Thyroid gland (tissue), 4 donors: Measurements from ENCODE around the gene MAMSTR. TPM values are rescaled to one million over a fixed set of nuclear protein-coding genes. Genes with fewer than 3 reads are reported as not detected.

Experiments
- DNase-seq, 2 donors: peaks; one replicate each; pipeline ENCODE4 v3.0.0-alpha.2; 2019
- H3K27ac ChIP-seq, 3 donors: fragments of 200-600 bp; sonication (generic); 1 replicate in 2 of 3; 2 replicates in 1 of 3; pipeline ENCODE4 v1.5.1; 2016 to 2019; ENCODE audit warnings: mild to moderate bottlenecking in 1 of 3, moderate library complexity in 1 of 3
- H3K27me3 ChIP-seq: fragments of 200-600 bp; sonication (generic); one replicate; pipeline ENCODE4 v1.5.1; 2019
- H3K36me3 ChIP-seq, 2 donors: fragments of 200-600 bp; sonication (generic); one replicate each; pipeline ENCODE4 v1.5.1; 2016 to 2019
- H3K4me1 ChIP-seq, 2 donors: fragments of 200-600 bp; sonication (generic); one replicate each; pipeline ENCODE4 v1.5.1; 2017 to 2019
- H3K4me3 ChIP-seq, 3 donors: fragments of 200-600 bp; sonication (generic); replicated peaks in 1 of 3; 1 replicate in 2 of 3; 2 replicates in 1 of 3; pipeline ENCODE4 v1.5.1; 2016; ENCODE audit warnings: mild to moderate bottlenecking in 1 of 3
- H3K9me3 ChIP-seq: fragments of 200-600 bp; sonication (generic); one replicate; pipeline ENCODE4 v1.5.1; 2017
- POLR2A ChIP-seq, 2 donors: fragments of 450-650 bp; IDR thresholded peaks; one replicate each; pipeline ENCODE4 v1.6.1; 2017; ENCODE audit warnings: antibody characterized with exemption in 2 of 2, mild to moderate bottlenecking in 2 of 2, moderate library complexity in 1 of 2
- WGBS, 2 donors: methylation state at CpG; one replicate each; pipeline ENCODE4 v1.1.5; 2017; 5-methylcytosine and 5-hydroxymethylcytosine counted together
- intact Hi-C: fragments of 100-400 bp; cut with DNase I; formaldehyde crosslinking; loops from one replicate; pipeline ENCODE4 v1.15.1; 2023
- total RNA-seq, 4 donors: library from RNA; depleted of rRNA; stranded (reverse); fragments of >200 nt; gene quantifications; one replicate each; pipeline ENCODE4 v1.2.3, GENCODE V29; 2016
- TF ChIP-seq, protein P1 (sequence below), 6 experiments: fragments of 200-600 bp in 3 of 6; fragments of 450-650 bp in 3 of 6; sonication (generic) in 3 of 6; IDR thresholded peaks; one replicate each; pipeline ENCODE4 v1.5.1; 2016 to 2019; ENCODE audit warnings: antibody characterized with exemption in 6 of 6, mild to moderate bottlenecking in 2 of 6, inconsistent platforms in 1 of 6, moderate library complexity in 1 of 6

MAMSTR gene
- total RNA-seq, 4 donors from 2014 or later: 0.29 to 0.67 (median 0.54) TPM; not detected in 1

DNA sequence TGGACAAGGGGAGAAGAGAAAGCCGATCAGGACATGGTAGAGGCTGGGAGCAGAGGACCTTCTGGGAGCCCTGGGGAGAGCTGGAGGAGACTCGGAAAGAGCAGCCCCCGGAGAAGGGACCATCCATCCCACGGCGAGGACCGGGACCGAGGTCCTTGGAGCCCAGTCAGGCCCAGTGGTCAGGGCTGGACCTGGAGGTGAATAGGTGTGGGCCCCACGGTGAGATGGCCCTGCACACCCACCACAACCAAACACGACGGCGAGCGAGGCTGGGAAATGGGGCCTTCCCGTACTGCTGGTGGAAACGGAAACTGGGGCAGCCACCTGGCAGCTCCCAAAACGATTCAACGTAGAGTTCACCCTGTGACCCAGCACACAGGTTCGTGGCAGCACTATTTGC is 43.0 kb downstream of the MAMSTR start:
- DNase-seq: no peak
- TF ChIP-seq, protein P1, sequence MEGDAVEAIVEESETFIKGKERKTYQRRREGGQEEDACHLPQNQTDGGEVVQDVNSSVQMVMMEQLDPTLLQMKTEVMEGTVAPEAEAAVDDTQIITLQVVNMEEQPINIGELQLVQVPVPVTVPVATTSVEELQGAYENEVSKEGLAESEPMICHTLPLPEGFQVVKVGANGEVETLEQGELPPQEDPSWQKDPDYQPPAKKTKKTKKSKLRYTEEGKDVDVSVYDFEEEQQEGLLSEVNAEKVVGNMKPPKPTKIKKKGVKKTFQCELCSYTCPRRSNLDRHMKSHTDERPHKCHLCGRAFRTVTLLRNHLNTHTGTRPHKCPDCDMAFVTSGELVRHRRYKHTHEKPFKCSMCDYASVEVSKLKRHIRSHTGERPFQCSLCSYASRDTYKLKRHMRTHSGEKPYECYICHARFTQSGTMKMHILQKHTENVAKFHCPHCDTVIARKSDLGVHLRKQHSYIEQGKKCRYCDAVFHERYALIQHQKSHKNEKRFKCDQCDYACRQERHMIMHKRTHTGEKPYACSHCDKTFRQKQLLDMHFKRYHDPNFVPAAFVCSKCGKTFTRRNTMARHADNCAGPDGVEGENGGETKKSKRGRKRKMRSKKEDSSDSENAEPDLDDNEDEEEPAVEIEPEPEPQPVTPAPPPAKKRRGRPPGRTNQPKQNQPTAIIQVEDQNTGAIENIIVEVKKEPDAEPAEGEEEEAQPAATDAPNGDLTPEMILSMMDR (IDR thresholded peaks at IDR 0.05): no peak
- Histone ChIP-seq H3K27me3 (no peaks in the 10 kb centered on the region), H3K9me3 (no peaks in the 10 kb centered on the region), H3K36me3 (no peaks in the 10 kb centered on the region), H3K4me1 (peaks cover 6 to 7% of the 10 kb centered on the region in 2 donors), H3K4me3 (no peak overlapping the region), H3K27ac (no peak overlapping the region)
- intact Hi-C loops: loop anchor here (5.0 kb wide), 1 partner anchor 36 kb away; no protein-coding TSS in a partner anchor
- WGBS, 2 donors: 89 to 95% methylated on average over 10 to 17 of the region's 17 CpGs

DNA sequence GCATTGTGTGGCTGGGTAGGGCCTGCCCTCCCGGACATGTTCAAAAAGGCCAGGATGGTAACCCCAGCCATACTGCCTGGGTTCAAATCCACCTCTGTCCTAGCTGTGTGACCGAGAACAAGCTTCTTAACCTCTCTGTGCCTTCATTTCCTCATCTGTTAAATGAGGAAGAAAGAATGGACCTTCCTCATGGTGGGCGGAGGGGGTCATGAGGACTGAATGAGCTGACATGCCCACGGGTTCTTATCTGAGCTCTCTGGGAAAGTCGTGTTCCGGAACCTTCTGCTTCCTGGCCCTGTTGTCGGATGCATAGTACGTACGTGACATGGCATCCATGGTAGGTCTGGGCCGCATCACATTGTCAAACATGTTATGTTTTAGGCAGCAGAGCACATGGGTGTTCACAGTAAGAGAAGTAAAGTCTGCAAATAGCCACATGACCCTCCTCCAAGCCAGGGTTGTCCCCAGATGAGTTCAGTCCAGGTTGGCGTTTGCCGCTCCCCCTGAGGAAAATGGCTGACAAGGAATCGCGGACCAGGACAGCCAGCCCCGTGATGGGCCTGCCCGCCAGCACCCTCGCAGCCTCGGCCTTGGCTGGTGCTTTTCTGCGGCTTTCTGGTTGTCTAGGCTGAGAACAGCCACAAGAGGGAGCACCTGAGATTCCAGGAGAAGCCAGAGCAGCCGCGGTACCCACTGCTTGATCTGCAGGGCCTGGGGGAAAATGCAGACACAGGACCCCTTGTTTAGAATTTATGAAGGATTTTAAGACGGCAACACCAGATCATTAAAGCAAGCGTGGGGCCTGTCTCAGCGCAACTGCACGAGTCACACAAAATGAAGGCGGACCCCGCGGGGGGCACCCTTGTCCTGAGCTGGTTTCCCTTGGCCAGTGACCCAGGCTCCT is 44.4 kb downstream of the MAMSTR start:
- intact Hi-C loops: loop anchor here (5.0 kb wide), 1 partner anchor 37 kb away; no protein-coding TSS in a partner anchor
- DNase-seq: peak; percentile 80 to 82
- H3K4me1 ChIP-seq: peaks cover 6 to 7% of the 10 kb centered on the region in 2 donors
- no peak overlapping the region for H3K4me3 ChIP-seq
- WGBS, 2 donors: 46 to 63% methylated on average over 14 to 18 of the region's 28 CpGs
- no peaks in the 10 kb centered on the region for H3K9me3 ChIP-seq
- H3K27ac ChIP-seq: no peak overlapping the region
- no peaks in the 10 kb centered on the region for H3K27me3 ChIP-seq
- no peaks in the 10 kb centered on the region for H3K36me3 ChIP-seq
- no peak for TF ChIP-seq POLR2A (IDR thresholded peaks at IDR 0.05)
- TF ChIP-seq, protein P1 (IDR thresholded peaks at IDR 0.05): peak; percentile 65 to 87 (median 76)

DNA sequence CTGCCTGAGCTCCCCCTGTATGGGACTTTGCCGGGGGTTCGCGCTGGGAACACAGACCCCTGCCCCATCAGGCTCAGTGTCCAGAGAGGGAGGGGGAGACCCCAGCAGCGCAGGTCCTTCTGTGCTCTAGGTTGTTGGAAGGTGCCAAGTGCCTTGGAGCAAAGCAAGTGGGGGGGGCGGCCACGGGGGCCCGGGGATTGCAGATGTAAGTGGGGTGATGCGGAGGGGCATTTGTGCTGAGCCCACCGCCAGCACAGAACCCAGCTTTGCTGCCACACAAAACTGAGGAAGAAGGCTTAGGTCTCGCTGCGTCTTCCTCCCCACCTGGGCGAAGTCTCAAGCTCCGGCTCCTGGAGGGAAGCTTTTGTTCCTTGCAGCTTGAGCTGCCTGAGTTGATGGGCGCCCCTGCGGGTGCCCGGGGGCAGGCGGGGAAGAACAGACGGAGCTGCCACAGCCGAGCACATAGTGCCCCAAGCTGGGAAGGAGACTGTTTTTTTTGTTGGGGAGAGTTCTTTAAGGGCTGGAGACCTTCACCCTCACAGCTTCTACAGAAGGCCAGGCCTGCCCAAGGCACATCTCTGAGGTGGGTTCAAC is 45.2 kb downstream of the MAMSTR start:
- no peak for DNase-seq
- Histone ChIP-seq H3K27me3 (no peaks in the 10 kb centered on the region), H3K4me3 (no peak overlapping the region), H3K27ac (no peak overlapping the region), H3K4me1 (peaks cover 6 to 7% of the 10 kb centered on the region in 2 donors), H3K9me3 (no peaks in the 10 kb centered on the region), H3K36me3 (no peaks in the 10 kb centered on the region)
- 96% methylated on average over 9 to 10 of the region's 19 CpGs for WGBS, 2 donors
- intact Hi-C loops: no loop called here
- no peak for TF ChIP-seq POLR2A (IDR thresholded peaks at IDR 0.05)
- TF ChIP-seq, protein P1 (IDR thresholded peaks at IDR 0.05): no peak

DNA sequence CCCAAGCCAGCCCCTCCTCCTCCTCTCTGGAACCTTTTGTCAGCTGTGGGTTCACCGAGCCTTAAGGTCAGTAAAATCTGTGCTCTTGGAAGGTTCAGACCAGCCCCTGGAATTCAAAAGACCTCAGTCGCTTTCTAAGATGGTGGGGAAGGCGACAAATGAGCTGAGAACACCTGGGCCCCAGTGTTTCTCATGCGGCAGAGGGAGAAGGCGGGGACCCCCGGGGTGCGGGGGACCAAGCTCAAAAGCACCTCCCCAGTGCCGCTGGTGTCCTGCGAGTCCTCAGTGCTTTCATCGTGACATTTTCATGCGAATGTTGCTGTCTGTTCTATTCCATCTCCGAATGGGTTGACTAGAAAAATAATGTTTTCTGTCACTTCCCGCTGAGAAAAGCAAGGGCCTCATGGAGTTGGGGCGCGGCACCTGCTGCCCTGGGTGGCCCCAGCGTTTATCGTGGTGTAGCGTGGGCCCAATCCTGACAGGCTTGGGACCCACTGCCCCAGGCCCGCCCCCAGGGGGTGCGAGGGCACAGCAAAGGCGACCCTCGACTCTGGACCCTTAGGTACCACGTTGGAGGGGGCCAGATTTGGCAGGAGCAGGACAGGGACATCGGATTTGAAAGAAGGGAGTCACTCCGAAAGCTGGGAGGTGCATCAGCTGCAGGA is 46.0 kb downstream of the MAMSTR start:
- no peak for TF ChIP-seq POLR2A (IDR thresholded peaks at IDR 0.05)
- TF ChIP-seq, protein P1 (IDR thresholded peaks at IDR 0.05): no peak
- DNase-seq: no peak
- no peak overlapping the region for H3K4me3 ChIP-seq
- no peaks in the 10 kb centered on the region for H3K27me3 ChIP-seq
- intact Hi-C loops: no loop called here
- H3K36me3 ChIP-seq: no peaks in the 10 kb centered on the region
- WGBS, 2 donors: 77 to 78% methylated on average over 23 to 25 of the region's 25 CpGs
- no peak overlapping the region for H3K27ac ChIP-seq
- H3K9me3 ChIP-seq: no peaks in the 10 kb centered on the region
- peaks cover 6 to 7% of the 10 kb centered on the region in 2 donors for H3K4me1 ChIP-seq
